Bone marrow (tissue), 2 donors: ENCODE data around the gene ALG9.
"Not testable (repeated sequence)": the region's sequence is repeated elsewhere in the genome, so short reads cannot be mapped to it uniquely, and the experiment has no call there.

Source experiments
- DNase-seq, 2 donors: peaks; one replicate each; lab custom pipeline; 2025; lab: John Stamatoyannopoulos, UW

The ALG9 gene

GRCh38 chr11:111795334-111795985 is 75.9 kb downstream of the ALG9 start:
- DNase-seq = no peak

- no peak for DNase-seq
These were observed 77.5 kb downstream of the ALG9 start for GRCh38 chr11:111793863-111794262.

- DNase-seq = no peak
These were observed 78.4 kb downstream of the ALG9 start for GRCh38 chr11:111792955-111793500.

GRCh38 chr11:111792314-111792713 is 79.1 kb downstream of the ALG9 start:
- no peak for DNase-seq

- no peak for DNase-seq
These were observed 82.9 kb downstream of the ALG9 start for GRCh38 chr11:111788464-111788863.

GRCh38 chr11:111788051-111788450 is 83.3 kb downstream of the ALG9 start:
- DNase-seq = no peak

- DNase-seq = no peak
These were observed 85.4 kb downstream of the ALG9 start for GRCh38 chr11:111785886-111786412.

- DNase-seq = no peak
These were observed 86.3 kb downstream of the ALG9 start for GRCh38 chr11:111785076-111785475.

- not testable (repeated sequence) for DNase-seq
These were observed 87.1 kb downstream of the ALG9 start for GRCh38 chr11:111784311-111784710.

GRCh38 chr11:111782109-111782741 is 89.2 kb downstream of the ALG9 start:
- DNase-seq = no peak

- no peak for DNase-seq
These were observed 92.3 kb downstream of the ALG9 start for GRCh38 chr11:111779118-111779517.

- no peak for DNase-seq
These were observed 93.3 kb downstream of the ALG9 start for GRCh38 chr11:111778047-111778558.

GRCh38 chr11:111777094-111778046 is 94.0 kb downstream of the ALG9 start:
- DNase-seq = peak in 1 of 2 donors; percentile 53

- DNase-seq = no peak
These were observed 94.8 kb downstream of the ALG9 start for GRCh38 chr11:111776398-111777093.

GRCh38 chr11:111774955-111775710 is 96.2 kb downstream of the ALG9 start:
- DNase-seq = no peak

GRCh38 chr11:111772535-111772934 is 98.8 kb downstream of the ALG9 start:
- no peak for DNase-seq

- not testable (repeated sequence) for DNase-seq
These were observed 100.2 kb downstream of the ALG9 start for GRCh38 chr11:111771205-111771604.

GRCh38 chr11:111770581-111771134 is 100.7 kb downstream of the ALG9 start:
- no peak for DNase-seq

GRCh38 chr11:111766834-111767142 is 104.6 kb downstream of the ALG9 start:
- DNase-seq = no peak
